Activated CD8-positive, alpha-beta memory T cell treated with anti-CD3 and anti-CD28 coated beads, Interleukin-2, amount 50 U/mL, for 24 hours (primary cell): ENCODE data around the gene CELA1.
A peak's percentile ranks its signal among the peaks of the same experiment; 100 is the strongest.
"Not testable (repeated sequence)": the region's sequence is repeated elsewhere in the genome, so short reads cannot be mapped to it uniquely, and the experiment has no call there.

Source experiments
- DNase-seq: peaks from one replicate; pipeline ENCODE4 v3.0.0-alpha.2; 2020; ENCODE audit errors: extremely low read depth

Gene CELA1

DNA sequence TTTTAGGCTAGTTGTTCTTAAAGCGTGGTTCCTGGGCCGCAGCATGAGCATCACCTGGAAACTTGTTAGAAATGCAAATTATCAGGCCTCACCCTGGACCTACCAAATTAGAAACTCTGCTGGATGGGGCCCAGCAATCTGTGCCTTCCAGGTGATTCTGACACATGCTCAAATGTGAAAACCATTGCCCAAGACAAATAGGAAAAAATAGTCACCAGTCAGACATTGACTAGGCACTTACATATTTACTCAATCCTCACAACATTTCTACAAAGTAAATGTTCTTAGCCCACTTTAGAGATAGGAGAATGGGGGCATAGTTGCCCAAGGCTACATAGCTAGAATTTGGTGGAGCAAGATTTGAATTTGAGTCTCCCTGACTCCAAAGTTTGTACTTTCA lies 3.3 kb downstream of the CELA1 start:
- no peak for DNase-seq

DNA sequence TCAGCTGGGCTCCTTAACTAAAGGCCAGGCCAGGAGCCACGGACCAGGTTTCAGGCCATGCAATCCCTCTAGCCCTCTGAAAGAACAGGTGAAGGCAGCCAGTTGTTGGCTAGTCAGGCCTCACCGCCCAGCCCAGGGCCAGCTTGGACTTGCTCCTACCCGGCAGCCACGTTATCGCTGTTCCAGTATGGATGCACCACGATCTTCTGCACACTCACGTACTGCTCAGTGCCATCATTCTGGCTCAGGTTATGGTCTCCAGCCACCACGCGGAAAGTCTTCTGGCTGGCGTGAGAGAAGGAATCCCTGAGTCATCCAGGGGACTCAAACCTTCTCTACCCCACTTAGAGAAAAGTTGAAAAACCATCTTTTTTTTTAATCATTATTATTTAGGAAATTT lies 4.1 kb downstream of the CELA1 start:
- DNase-seq = no peak

DNA sequence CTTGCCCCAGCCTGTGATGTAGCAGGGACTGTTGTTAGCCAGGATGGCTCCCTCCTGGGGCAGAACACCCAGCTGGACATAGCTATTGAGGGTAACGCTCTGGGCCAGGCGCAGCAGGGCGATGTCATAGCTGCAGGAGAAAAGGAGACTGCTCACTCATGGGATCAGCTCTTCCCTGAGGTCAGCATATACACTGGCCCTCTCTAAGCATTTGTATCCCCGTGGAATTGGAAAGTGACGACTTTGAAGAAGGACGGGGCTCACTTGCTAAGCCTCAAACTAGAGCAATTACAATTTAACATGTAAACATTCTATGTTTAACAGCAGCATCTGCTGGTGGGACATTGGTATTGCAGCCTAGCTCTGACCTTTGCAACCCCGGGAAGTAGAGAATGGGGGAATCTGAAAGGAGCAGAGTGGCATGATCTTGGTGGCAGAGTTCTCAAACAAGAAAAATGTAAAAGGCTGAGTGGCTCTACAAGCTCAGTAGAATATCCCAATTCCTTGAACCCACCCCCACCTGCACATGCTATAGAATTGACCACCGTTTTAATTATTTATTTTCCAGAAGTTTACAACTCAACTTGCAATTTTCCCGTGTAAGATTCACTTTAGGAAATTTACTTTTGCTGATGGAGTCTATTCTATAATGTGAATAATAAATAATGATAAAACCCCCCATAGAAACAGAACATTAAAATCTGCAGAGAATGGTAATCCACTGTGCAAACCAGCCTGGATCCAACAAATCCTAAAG lies 5.0 kb downstream of the CELA1 start:
- DNase-seq = peak; percentile 56

DNA sequence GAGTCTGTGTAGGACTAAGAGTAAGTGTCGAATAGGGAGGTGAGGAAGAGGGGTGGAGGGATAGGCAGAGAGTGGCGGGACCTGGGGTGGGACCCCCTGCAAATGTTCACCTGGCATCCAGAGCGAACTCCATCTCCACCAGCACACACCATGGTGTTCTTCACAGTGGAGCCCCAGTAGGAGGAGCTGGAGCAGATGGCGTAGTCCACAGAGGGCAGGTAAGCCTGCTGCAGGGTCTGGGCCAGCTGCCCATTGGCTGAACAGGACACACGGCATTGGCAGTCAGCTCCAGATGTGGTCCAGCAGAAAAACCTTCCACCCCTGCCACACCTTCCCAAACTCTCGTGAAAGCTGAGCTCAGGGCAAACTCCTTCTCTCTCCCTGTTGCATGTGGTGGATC lies 6.7 kb downstream of the CELA1 start:
- no peak for DNase-seq

DNA sequence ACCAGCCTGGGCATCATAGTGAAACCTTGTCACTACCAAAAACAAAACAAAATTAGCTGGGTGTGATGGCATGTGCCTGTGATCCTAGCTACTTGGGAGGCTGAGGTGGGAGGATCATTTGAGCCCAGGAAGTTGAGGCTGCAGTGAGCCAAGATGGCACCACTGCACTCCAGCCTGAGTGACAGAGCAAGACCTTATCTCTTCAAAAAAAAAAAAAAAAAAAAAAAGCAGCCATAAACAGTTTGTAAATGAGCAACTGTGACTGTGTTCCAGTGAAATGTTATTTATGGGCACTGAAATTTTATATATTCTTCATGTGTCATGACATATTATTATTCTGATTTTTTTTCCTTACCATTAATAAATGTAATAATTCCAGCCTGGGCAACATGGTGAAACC lies 9.1 kb downstream of the CELA1 start:
- DNase-seq = not testable (repeated sequence)

DNA sequence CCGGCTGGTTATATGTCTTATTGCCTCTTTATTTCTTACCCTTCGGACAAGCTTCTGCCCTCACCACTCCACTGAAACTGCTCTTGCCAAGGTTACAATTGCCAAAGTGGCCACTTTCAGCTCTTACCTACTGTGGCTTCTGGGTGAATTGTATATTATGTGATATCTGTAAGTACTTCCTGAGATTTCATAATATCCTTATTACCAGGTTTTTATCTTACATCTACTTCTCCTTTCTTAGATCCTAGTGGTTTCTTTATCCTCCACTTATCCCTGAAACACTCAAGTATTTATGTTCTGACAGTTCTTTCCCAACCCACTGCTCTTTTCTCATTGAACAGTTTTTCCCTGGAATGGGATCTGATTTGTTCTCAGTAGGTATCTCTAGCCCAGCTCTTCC lies 10.5 kb downstream of the CELA1 start:
- no peak for DNase-seq

DNA sequence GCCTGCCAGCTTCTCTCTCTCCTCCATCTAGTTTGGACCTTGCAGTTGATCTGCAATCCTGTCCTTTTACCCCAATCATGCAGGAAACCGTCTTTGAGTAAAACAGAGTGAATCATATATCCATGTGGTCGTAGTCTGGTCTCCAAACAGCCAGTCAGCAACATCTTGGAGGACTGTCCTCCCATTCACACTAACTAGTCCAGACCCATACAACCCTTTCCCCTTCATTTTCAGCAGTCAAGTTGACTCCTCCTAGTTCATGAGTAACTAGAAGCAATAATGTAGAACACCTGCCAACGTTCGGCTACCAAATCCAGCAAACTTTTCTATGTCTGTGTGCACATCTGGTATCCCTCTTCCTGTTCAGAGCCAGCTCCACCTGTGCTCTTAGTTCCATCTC lies 11.7 kb downstream of the CELA1 start:
- DNase-seq = no peak

DNA sequence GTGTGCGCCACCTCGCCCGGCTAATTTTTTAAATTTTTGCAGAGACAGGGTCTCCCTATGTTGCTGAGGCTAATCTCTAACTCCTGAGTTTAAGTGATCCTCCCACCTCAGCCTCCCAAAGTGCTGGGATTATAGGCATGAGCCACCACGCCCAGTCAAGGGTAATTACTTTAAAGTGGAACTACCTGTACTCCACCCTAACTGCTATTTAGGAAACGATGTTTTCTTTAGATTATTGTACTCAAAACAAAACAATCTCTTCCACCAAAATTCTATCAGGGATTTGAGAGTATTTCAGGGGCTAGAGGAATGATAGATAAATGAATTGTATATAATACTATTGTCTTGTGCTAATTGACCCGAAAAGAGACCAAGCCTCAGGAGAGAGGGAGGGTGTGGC lies 12.9 kb downstream of the CELA1 start:
- no peak for DNase-seq

DNA sequence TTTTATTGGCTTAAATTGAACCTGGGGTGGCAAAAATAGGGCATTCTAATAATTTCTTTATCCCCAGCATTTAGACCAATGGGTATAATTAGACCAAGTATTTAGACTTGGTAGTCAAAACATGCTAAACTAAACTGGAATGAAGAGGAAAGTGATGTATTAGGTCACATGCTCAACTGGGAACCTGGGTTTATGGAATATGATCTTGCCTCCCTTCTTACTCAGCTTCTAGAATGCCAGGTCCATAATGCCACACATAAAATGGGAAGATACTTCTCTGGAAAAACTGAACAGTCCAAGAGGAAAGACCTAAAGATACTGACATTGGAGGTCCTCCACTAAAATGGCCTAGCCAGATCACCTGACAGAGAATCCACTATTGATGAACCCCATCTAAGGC lies 16.3 kb downstream of the CELA1 start:
- no peak for DNase-seq

DNA sequence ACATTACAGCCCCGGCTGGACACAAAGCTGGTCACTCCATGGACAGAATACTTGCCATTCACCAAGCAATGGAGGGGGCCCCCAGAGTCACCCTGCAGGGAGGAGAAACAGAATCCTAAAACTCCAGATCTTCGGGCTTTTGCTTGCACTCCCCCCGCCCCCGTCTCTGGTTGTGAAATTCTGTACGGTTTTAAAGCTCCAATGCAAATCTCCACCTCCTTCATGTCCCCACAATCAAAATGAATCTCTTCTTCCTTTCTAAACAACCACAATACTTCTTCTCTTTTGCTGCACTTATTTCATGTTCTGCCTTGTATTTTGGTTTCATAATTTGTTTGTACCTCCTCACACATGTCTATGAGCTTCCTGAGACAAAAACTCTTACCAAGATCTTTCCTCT lies 16.7 kb downstream of the CELA1 start:
- no peak for DNase-seq

DNA sequence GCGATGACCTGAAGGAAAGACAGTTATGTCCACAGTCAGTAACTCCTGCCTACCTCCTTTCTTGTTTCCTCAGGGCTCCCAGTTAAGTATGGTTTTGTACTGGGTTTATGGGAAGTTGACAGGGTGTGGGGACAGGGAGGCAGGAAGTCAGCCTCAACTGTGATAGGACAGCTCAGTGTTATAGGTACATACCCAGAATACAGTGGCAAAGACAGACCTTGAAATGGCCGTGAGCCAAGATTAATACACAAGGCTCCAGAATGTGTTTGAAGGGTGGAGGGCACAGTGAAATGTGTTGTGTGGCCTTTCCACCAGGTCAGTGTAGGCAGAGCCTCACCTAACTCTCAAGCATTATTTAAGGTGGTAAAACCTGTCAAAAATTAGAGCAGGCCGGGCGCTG lies 17.9 kb downstream of the CELA1 start:
- DNase-seq = no peak

DNA sequence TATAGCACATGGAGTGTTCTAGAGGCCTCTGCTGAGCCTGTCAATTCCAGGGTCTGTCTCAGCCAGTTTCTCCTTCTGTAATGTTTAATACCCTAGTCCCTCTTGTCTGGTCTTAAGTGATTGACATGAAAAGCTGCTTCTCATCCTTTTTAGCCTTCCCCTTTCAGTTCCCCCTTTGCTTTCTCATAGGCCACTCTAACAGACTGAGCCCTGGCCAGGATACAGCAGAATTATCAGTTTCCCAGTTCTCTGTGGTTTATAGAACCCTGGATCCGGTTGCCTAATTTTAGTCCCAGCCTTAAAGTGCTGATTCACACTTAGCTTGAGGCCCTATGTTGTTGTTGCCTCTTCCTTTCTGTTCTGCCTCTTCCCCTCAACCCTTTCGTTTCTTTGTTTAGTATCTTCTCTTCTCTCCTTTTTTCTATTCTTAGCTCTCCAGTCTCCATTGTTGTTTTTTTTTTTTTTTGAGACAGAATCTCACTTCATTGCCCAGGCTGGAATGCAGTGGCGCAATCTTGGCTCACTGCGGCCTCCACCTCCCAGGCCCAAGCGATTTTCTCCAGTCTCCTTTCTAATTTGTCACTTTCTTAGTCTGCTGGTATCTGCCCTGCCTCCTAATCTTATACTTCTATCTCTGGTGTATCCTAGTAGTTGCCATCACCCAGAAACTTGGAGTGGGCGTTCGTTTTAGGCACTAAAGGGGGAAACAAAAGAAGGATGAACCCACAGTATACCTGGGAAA lies 19.6 kb downstream of the CELA1 start:
- no peak for DNase-seq

DNA sequence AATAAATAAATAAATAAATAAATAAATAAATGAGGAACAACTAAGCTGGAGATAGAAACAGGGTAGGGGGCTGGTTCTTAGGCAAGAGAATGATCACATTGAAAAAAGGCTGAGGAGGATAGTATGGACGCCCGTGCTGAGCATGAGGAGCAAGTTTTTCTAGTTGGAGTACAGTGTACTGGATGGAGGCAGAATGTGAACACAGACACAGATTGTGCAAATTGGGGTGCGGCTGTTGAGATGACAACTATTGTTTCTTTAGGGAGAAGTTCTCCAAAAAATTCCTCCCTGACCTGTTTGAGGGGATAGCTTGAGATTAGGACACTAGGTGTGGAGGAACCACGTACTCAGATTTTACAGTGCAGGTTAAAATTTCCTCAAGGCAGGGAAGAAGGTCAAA lies 21.5 kb downstream of the CELA1 start:
- DNase-seq = no peak

DNA sequence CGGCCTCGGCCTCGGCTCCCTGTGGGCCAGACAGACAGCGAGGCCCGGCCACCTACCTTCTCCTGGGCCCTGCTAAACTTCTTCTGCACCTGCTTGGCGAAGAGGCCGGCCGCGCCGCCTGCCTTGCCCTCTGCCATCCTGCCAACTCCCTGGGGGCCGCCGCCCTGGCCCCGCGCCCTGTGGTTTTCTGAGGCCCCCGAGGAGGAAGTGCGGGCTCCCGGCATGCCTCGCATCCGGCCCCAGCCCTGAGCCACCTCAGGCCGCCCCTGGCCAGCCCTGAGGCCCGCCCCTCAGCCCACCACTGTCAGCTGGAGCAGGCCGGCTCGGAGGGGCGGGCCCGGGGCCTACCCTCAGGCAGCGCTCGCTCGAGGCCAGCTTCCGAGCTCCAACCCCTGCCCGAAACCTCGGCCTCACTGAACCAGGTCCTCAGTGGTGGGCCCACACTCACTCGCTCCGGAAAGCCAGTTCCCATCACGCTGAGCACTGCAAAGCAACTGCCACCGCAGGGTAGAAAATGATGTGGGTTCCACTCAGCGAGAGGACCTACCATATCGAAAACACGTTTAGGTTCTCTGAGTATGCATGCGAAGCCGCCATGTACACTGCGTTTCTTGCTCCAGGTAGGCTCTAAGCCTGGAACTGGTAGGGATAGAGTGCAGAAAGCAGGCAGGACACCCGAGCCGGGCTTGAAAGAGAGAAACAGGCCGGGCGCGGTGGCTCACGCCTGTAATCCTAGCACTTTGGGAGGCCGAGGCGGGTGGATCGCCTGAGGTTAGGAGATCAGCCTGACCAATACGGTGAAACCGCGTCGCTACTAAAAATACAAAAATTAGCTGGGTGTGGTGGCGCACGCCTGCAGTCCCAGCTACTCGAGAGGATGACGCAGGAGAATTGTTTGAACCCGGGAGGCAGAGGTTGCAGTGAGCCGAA lies 22.2 kb downstream of the CELA1 start, which contains the start of gene BIN2:
Gene BIN2, minus strand, starts transcription at position 209 of the 930 bp plus-strand sequence. Its CDS starts 72 bp downstream, at position 137.
- peak; percentile 20 for DNase-seq

DNA sequence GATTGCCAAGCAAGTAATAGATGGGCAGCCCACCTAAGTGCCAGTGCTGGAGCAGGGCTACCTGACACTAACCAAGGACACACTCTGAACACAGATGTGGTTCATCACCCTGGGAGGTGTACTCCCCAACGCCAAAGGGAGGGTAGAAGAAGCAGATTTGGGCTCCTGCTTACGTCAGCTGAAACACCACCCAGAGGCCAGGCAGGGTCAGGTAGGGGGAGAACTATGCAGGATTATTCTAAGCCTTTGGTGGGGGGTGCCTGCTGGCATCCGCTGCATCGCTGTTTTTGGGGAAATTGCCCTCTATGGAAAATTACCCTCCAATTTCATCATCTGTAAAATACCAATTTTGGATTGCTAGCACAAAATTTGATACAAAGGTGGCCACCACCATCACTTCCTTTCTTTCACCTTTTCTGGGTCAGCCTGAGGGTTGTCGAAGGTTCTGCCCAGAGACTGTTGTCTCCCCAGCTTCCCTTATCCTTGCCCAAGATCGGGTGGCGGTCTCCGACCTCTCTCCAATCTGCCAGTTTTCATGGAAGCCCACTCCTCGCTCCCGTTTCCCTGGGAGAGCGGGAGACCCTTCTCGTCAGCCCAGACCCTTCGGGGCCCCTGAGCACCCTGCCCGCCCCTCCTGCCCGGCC lies 23.0 kb downstream of the CELA1 start:
- no peak for DNase-seq

DNA sequence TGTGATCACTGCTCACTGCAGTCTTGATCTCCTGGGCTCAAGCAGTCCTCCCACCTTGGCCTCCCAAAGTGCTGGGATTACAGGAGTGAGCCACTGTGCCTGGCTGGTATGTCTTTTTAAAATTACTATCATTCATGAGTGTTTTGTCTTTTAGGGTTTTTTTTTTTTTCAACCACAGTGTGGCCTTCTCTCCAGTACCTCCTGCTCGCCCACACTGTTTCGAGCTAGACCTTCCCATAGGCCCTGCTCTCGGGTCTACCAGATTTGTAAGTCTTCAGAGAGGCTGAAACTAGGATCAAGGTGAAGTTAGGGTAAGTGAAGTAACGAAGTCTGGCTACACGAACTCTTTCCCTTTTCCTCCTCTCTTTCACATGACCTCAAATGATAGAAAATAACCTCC lies 24.0 kb downstream of the CELA1 start:
- DNase-seq = no peak

DNA sequence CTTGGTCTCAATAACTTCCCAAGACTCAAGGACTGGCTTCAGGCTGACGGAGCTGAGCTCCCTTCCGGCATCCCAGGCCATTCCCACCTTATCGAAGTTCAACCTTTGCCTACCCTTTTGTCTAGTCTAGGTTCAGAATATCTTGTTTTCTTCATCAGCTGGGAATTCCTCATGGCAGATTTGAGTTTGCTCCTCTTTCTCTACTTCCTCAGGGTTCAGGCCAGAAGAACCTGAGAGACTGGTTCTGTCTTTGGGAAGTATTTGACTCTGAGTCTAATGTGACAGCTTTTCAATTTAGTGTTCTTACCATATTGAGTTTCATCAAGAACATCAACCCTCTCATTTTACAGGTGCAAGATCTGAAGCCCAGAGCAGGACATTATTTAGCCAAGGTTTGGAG lies 24.6 kb downstream of the CELA1 start:
- no peak for DNase-seq

DNA sequence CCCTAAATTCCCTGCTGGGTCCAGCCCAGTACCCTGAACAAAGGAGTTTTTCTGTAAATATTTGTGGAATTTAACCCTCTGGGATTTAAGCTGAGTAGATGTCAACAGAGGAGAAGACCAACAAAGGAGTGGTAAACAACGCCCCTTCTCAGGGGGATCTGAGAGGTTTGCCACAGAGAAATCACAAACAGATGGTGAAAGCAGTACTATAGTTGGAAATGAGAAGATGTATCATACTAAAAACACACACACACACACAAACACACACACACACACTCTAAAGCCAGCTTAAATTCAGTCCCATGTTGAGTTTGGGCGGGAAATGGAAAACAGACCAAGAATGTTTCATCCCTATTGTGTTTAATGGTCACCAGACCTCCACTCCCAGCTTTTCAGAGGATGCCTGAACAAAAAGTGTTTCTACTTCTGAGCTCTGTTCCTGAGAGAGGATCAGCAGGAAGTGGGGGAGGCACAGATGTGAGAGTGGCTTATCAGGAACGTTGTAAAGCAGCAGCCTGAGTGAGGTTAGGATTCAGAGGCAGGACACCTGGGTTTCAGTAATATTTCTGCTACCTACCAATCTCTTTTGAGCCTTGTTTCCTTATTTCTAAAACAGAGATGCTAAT lies 25.7 kb downstream of the CELA1 start:
- no peak for DNase-seq

DNA sequence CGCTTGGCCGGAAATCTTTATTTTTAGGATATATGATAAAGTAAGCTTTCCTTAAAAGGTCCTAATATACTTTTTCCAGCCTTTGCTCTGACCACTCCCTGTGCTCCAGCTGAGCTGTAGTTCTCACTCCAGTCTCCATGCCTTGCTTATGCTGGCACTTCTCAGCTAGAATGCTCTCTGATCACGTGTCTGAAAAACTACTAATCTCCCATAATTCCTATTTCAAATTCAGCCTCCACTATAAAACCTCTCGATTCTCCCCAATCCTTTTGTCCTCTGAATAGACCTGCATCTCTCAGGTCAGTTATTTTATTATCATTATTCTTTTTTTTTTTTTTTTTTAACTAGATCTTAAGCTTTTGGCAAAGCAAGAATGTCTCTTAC lies 26.2 kb downstream of the CELA1 start:
- DNase-seq = no peak

DNA sequence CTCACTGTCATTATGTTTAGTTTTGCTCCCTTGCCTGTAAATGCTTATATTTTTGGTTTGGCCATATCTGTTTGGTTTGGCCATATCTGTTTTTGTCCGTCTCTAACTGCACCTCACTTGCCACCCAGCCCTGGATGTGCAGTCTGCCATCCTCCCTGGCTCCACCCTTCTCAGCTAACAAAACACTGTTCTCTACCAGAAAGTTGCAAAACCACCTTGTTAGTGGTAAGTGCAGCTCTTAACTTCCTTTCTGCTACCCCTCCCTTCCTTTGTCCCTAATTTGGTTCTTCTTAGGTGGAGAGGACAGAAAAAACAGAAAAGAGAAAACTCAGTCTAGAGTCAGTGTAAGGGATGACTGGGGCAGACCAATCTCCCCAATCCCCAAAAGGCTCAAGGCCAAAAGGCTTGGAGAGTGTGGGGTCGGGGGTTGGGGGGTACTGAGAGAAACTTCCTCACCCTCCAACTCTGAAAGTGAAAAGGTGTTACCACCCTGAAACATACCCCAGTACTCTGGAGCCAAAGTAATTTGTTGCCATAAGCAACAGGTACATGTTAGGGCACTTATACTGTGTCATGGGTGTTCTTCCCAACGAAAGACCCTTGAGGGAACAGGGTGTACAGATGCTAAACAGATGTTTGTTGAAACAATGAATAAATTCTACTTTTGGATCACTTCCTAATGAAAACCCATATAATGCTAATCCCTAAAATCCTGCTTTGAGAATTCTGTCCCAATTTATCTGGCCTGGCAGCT lies 27.5 kb downstream of the CELA1 start:
- no peak for DNase-seq
